ENCODE results near the gene WDR70. TPM values are rescaled to one million over a fixed set of nuclear protein-coding genes. Genes with fewer than 3 reads are reported as not detected.

WDR70 gene
- total and polyA plus RNA-seq, 4 donors: 11.0 to 57.8 (median 26.2) TPM

GRCh38 chr5:37664551-37664950 is 285.4 kb downstream of the WDR70 start:
- DNase-seq (no peak), ATAC-seq (ENCODE audit: insufficient read depth, low FRiP score) (no peak)
- 85 to 93% methylated on average over 1 of the region's 1 CpG for WGBS, 2 donors
- no peaks in the 10 kb centered on the region for H3K27me3 ChIP-seq (ENCODE audit: control insufficient read depth in 3 of 3, insufficient read depth in 3 of 3, low read length in 2 of 3)
- H3K36me3 ChIP-seq (ENCODE audit: control insufficient read depth in 4 of 4, insufficient read depth in 4 of 4, low read length in 4 of 4): no peaks in the 10 kb centered on the region
- H3K9me3 ChIP-seq (ENCODE audit: control insufficient read depth in 4 of 4, insufficient read depth in 3 of 4, low read length in 3 of 4): no peaks in the 10 kb centered on the region
- peaks cover 3 to 19% (median 4%) of the 10 kb centered on the region in 5 donors for H3K4me1 ChIP-seq (ENCODE audit: control insufficient read depth in 5 of 5, insufficient read depth in 5 of 5, low read length in 5 of 5)
- H3K27ac ChIP-seq (ENCODE audit: low read depth in 1 of 2, low read length in 1 of 2): no peak overlapping the region
- no peak overlapping the region for H3K4me3 ChIP-seq
- no peak overlapping the region for H3K9ac ChIP-seq (ENCODE audit: insufficient read depth in 1 of 2, low read length in 2 of 2)
- no peak for TF ChIP-seq CTCF (IDR thresholded peaks at IDR 0.05; ENCODE audit: control extremely low read depth, extremely low read depth)

GRCh38 chr5:37665272-37665671 is 286.2 kb downstream of the WDR70 start:
- peaks cover 3 to 19% (median 4%) of the 10 kb centered on the region in 5 donors for H3K4me1 ChIP-seq (ENCODE audit: control insufficient read depth in 5 of 5, insufficient read depth in 5 of 5, low read length in 5 of 5)
- H3K4me3 ChIP-seq: no peak overlapping the region
- DNase-seq (peak; percentile 66 to 86 (median 76)), ATAC-seq (ENCODE audit: insufficient read depth, low FRiP score) (no peak)
- no peak for TF ChIP-seq CTCF (IDR thresholded peaks at IDR 0.05; ENCODE audit: control extremely low read depth, extremely low read depth)
- no peak overlapping the region for H3K27ac ChIP-seq (ENCODE audit: low read depth in 1 of 2, low read length in 1 of 2)
- no peak overlapping the region for H3K9ac ChIP-seq (ENCODE audit: insufficient read depth in 1 of 2, low read length in 2 of 2)
- H3K27me3 ChIP-seq (ENCODE audit: control insufficient read depth in 3 of 3, insufficient read depth in 3 of 3, low read length in 2 of 3): no peaks in the 10 kb centered on the region
- WGBS, 2 donors: 41 to 73% methylated on average over 1 of the region's 1 CpG
- no peaks in the 10 kb centered on the region for H3K9me3 ChIP-seq (ENCODE audit: control insufficient read depth in 4 of 4, insufficient read depth in 3 of 4, low read length in 3 of 4)
- peaks cover 0 to 1% (median 0%) of the 10 kb centered on the region in 4 donors for H3K36me3 ChIP-seq (ENCODE audit: control insufficient read depth in 4 of 4, insufficient read depth in 4 of 4, low read length in 4 of 4)

GRCh38 chr5:37665889-37666288 is 286.8 kb downstream of the WDR70 start:
- no peak overlapping the region for H3K4me3 ChIP-seq
- 38 to 74% methylated on average over 12 of the region's 12 CpGs for WGBS, 2 donors
- H3K36me3 ChIP-seq (ENCODE audit: control insufficient read depth in 4 of 4, insufficient read depth in 4 of 4, low read length in 4 of 4): peaks cover 0 to 1% (median 0%) of the 10 kb centered on the region in 4 donors
- ATAC-seq (ENCODE audit: insufficient read depth, low FRiP score) (no peak), DNase-seq (peak; percentile 77 to 82 (median 78))
- H3K4me1 ChIP-seq (ENCODE audit: control insufficient read depth in 5 of 5, insufficient read depth in 5 of 5, low read length in 5 of 5): peaks cover 3 to 19% (median 4%) of the 10 kb centered on the region in 5 donors
- no peaks in the 10 kb centered on the region for H3K27me3 ChIP-seq (ENCODE audit: control insufficient read depth in 3 of 3, insufficient read depth in 3 of 3, low read length in 2 of 3)
- no peak overlapping the region for H3K27ac ChIP-seq (ENCODE audit: low read depth in 1 of 2, low read length in 1 of 2)
- no peaks in the 10 kb centered on the region for H3K9me3 ChIP-seq (ENCODE audit: control insufficient read depth in 4 of 4, insufficient read depth in 3 of 4, low read length in 3 of 4)
- H3K9ac ChIP-seq (ENCODE audit: insufficient read depth in 1 of 2, low read length in 2 of 2): no peak overlapping the region
- TF ChIP-seq CTCF (IDR thresholded peaks at IDR 0.05; ENCODE audit: control extremely low read depth, extremely low read depth): no peak

GRCh38 chr5:37667430-37667829 is 288.3 kb downstream of the WDR70 start:
- Histone ChIP-seq H3K36me3 (ENCODE audit: control insufficient read depth in 4 of 4, insufficient read depth in 4 of 4, low read length in 4 of 4) (peaks cover 0 to 1% (median 0%) of the 10 kb centered on the region in 4 donors), H3K27ac (ENCODE audit: low read depth in 1 of 2, low read length in 1 of 2) (no peak overlapping the region), H3K27me3 (ENCODE audit: control insufficient read depth in 3 of 3, insufficient read depth in 3 of 3, low read length in 2 of 3) (no peaks in the 10 kb centered on the region), H3K4me1 (ENCODE audit: control insufficient read depth in 5 of 5, insufficient read depth in 5 of 5, low read length in 5 of 5) (peaks cover 0 to 12% (median 4%) of the 10 kb centered on the region in 5 donors), H3K9me3 (ENCODE audit: control insufficient read depth in 4 of 4, insufficient read depth in 3 of 4, low read length in 3 of 4) (no peaks in the 10 kb centered on the region), H3K4me3 (no peak overlapping the region), H3K9ac (ENCODE audit: insufficient read depth in 1 of 2, low read length in 2 of 2) (no peak overlapping the region)
- no peak for TF ChIP-seq CTCF (IDR thresholded peaks at IDR 0.05; ENCODE audit: control extremely low read depth, extremely low read depth)
- ATAC-seq (ENCODE audit: insufficient read depth, low FRiP score) (no peak), DNase-seq (no peak)

Data from lung (tissue), 12 donors.